Neutrophil (primary cell): ENCODE results near the gene ASB15.
"Not testable (repeated sequence)": the region's sequence is repeated elsewhere in the genome, so short reads cannot be mapped to it uniquely, and the experiment has no call there.

ENCODE experiments used
- H3K27ac ChIP-seq: fragments of 200-600 bp; sonication (generic); 2 replicates; pipeline ENCODE4 v1.5.1; 2016; ENCODE audit warnings: mild to moderate bottlenecking, moderate library complexity
- H3K27me3 ChIP-seq: fragments of 200-600 bp; sonication (generic); 2 replicates; pipeline ENCODE4 v1.6.0; 2016; ENCODE audit warnings: mild to moderate bottlenecking
- H3K36me3 ChIP-seq: fragments of 200-600 bp; sonication (generic); 2 replicates; pipeline ENCODE4 v1.5.1; 2017
- H3K4me1 ChIP-seq, 2 experiments: fragments of 200-600 bp in 1 of 2; sonication (generic) in 1 of 2; 1 replicate in 1 of 2; 2 replicates in 1 of 2; pipeline versions ENCODE4 v1.5.1 to v1.6.1; 2013 to 2016; ENCODE audit warnings: low read depth in 1 of 2, low read length in 1 of 2, mild to moderate bottlenecking in 1 of 2, moderate library complexity in 1 of 2; ENCODE audit not compliant: control insufficient read depth in 1 of 2, insufficient read depth in 1 of 2
- H3K4me3 ChIP-seq, 2 experiments: fragments of 200-600 bp in 1 of 2; sonication (generic) in 1 of 2; 1 replicate in 1 of 2; 2 replicates in 1 of 2; pipeline ENCODE4 v1.5.1; 2013 to 2016; ENCODE audit warnings: low read depth in 1 of 2, low read length in 1 of 2, mild to moderate bottlenecking in 1 of 2, moderate library complexity in 1 of 2
- H3K9me3 ChIP-seq: fragments of 200-600 bp; sonication (generic); 2 replicates; pipeline ENCODE4 v1.5.1; 2016
- TF ChIP-seq, protein P1 (sequence below): fragments of 200-600 bp; sonication (generic); IDR thresholded peaks from 2 replicates; pipeline ENCODE4 v1.5.1; 2016; ENCODE audit warnings: antibody characterized with exemption

The ASB15 gene

DNA sequence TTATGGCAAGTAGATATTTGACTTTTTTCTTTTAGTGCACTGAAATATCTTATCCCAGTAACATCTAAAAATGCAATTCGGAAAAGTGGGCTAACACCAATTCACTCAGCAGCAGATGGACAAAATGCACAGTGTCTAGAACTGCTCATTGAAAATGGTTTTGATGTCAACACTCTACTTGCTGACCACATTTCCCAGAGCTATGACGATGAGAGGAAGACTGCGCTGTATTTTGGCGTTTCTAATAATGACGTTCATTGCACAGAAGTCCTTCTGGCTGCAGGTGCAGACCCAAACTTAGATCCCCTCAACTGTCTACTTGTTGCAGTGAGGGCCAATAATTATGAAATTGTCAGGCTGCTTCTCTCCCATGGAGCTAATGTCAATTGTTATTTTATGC is 27.2 kb downstream of the ASB15 start:
- Histone ChIP-seq H3K4me1 (no peaks in the 10 kb centered on the region), H3K36me3 (no peaks in the 10 kb centered on the region)

DNA sequence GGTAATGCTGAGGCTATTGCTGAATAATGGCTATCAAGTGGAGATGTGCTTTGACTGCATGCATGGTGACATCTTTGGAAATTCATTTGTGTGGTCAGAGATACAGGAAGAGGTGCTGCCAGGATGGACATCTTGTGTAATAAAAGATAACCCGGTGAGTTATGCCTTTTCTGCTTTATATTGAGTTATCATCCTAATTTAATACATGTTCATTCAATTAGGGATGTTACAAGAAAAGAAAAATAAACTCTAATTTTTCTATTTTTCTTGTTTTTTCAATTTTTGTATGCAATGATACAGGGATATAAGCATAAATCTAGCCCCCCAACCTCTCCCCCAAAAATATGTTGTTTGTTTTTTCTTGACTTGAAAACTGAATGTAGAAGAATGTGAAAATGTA is 27.7 kb downstream of the ASB15 start:
- Histone ChIP-seq H3K4me1 (no peaks in the 10 kb centered on the region), H3K9me3 (no peaks in the 10 kb centered on the region), H3K4me3 (no peak overlapping the region), H3K27ac (no peak overlapping the region), H3K27me3 (no peaks in the 10 kb centered on the region), H3K36me3 (no peaks in the 10 kb centered on the region)
- TF ChIP-seq, protein P1, sequence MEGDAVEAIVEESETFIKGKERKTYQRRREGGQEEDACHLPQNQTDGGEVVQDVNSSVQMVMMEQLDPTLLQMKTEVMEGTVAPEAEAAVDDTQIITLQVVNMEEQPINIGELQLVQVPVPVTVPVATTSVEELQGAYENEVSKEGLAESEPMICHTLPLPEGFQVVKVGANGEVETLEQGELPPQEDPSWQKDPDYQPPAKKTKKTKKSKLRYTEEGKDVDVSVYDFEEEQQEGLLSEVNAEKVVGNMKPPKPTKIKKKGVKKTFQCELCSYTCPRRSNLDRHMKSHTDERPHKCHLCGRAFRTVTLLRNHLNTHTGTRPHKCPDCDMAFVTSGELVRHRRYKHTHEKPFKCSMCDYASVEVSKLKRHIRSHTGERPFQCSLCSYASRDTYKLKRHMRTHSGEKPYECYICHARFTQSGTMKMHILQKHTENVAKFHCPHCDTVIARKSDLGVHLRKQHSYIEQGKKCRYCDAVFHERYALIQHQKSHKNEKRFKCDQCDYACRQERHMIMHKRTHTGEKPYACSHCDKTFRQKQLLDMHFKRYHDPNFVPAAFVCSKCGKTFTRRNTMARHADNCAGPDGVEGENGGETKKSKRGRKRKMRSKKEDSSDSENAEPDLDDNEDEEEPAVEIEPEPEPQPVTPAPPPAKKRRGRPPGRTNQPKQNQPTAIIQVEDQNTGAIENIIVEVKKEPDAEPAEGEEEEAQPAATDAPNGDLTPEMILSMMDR = no peak

More for the DNA sequence above, 27.2 kb downstream of the ASB15 start:
- H3K27ac ChIP-seq = no peak overlapping the region
- no peaks in the 10 kb centered on the region for H3K9me3 ChIP-seq
- no peaks in the 10 kb centered on the region for H3K27me3 ChIP-seq
- TF ChIP-seq, protein P1 = no peak
- no peak overlapping the region for H3K4me3 ChIP-seq

DNA sequence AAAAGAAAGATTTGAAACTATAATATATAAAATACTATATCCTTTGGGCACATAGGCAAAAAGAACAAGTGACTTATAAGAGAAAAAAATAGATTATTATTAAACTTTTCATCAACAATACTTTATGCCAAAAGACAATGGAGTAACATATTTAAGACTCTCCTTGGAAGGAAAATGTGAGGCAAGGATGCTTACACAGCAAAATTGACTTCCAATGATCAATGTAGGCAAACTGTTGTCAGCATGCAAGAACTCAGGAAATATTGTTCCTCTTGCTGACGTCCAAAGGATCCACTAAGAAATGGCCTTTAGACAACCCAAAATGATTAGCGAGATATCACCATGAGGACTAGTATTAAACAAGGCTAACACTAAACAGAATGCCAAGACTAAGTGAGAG is 31.2 kb downstream of the ASB15 start:
- TF ChIP-seq, protein P1 = no peak
- Histone ChIP-seq H3K27ac (no peak overlapping the region), H3K9me3 (no peaks in the 10 kb centered on the region), H3K4me3 (no peak overlapping the region), H3K27me3 (peaks cover 18% of the 10 kb centered on the region), H3K4me1 (no peaks in the 10 kb centered on the region), H3K36me3 (no peaks in the 10 kb centered on the region)

DNA sequence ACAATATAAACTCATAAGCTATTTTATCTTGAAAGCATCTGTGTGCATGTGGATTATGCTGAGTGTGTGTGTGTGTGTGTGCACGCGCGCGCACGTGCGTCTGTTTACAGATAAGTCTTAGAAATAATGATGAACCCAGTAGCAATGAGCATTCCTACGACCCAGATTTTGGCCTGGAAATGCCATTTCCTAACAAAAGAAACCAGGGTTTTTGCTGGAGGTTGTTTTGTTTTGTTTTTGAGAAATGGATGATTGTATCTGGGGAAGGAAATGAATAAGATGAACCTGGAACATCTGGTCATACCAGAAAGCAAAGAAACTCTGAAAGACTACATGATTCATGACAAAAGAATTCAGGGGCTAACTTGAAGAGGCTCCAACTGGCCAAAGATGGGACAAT is 31.9 kb downstream of the ASB15 start:
- no peak overlapping the region for H3K4me3 ChIP-seq

DNA sequence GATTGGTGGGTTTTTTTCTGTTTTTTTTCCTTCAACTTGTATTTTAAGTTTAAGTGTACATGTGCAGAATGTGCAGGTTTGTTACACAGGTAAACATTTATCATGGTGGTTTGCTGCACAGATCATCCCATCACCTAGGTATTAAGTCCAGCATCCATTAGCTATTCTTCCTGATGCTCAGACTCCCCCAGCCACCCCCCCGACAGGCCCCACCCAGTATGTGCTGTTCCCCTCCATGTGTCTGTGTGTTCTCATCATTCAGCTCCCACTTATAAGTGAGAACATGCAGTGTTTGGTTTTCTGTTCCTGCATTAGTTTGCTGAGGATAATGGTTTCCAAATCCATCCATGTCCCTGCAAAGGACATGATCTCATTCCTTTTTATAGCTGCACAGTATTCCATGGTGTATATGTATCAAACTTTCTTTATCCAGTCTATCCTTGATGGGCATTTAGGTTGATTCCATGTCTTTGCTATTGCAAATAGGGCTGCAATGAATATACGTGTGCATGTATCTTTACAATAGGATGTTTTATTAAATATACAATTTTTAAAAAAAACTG is 32.5 kb downstream of the ASB15 start:
- H3K9me3 ChIP-seq, H3K36me3 ChIP-seq, H3K27ac ChIP-seq, H3K4me3 ChIP-seq, H3K4me1 ChIP-seq: not testable (repeated sequence)
- H3K27me3 ChIP-seq = peaks cover 28% of the 10 kb centered on the region

More for the DNA sequence above, 31.9 kb downstream of the ASB15 start:
- no peak overlapping the region for H3K27ac ChIP-seq
- H3K9me3 ChIP-seq = no peaks in the 10 kb centered on the region
- H3K27me3 ChIP-seq = peaks cover 25% of the 10 kb centered on the region
- no peaks in the 10 kb centered on the region for H3K4me1 ChIP-seq
- TF ChIP-seq, protein P1 = no peak
- H3K36me3 ChIP-seq = no peaks in the 10 kb centered on the region

DNA sequence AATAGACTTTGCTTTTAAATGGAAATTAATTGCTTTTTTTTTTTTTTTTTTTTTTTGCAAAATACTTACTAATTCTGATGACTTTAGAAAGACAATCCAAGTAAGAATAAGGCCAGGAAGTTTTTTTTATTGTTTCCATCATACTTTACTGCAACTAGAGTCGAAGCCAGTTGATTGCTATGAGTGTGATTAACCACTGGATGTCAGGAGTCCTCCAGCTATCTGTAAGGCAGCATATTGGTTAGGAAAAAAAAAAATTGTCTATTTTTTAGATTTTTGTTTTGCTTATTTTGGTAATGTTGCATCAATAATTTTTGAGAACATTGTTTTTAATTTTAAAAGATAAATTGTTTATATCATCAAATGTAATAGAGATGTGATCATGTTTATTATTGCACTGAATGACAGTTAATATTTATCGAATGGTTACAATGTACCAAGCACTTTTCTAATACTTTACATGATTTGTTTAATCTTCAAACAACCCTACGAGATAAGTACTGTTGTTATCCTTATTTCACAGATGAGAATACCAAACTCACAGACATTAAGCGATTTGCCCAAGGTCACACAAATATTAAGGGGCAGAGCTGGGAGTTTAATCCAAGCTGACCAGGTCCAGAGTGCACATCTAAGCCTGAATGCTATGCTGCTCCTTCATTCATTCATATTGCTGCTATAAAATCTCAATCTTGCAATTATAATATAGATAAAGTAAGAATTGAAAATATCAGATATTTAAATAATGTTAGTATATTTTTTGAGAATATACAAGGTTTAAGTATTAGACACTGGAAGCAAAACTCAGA is 34.1 kb downstream of the ASB15 start:
- TF ChIP-seq, protein P1 = no peak
- peaks cover 40% of the 10 kb centered on the region for H3K27me3 ChIP-seq
- no peak overlapping the region for H3K27ac ChIP-seq

More for the DNA sequence above, 34.1 kb downstream of the ASB15 start:
- Histone ChIP-seq H3K4me1 (no peaks in the 10 kb centered on the region), H3K9me3 (no peaks in the 10 kb centered on the region), H3K36me3 (no peaks in the 10 kb centered on the region), H3K4me3 (no peak overlapping the region)
